COLO668 (cell line): Measurements from ENCODE around the gene FAM78A.
A peak's percentile ranks its signal among the peaks of the same experiment; 100 is the strongest.

Experiments used
- DNase-seq: peaks from one replicate; lab custom pipeline; 2025; ENCODE audit not compliant: unreplicated experiment; lab: John Stamatoyannopoulos, UW

The FAM78A gene

DNA sequence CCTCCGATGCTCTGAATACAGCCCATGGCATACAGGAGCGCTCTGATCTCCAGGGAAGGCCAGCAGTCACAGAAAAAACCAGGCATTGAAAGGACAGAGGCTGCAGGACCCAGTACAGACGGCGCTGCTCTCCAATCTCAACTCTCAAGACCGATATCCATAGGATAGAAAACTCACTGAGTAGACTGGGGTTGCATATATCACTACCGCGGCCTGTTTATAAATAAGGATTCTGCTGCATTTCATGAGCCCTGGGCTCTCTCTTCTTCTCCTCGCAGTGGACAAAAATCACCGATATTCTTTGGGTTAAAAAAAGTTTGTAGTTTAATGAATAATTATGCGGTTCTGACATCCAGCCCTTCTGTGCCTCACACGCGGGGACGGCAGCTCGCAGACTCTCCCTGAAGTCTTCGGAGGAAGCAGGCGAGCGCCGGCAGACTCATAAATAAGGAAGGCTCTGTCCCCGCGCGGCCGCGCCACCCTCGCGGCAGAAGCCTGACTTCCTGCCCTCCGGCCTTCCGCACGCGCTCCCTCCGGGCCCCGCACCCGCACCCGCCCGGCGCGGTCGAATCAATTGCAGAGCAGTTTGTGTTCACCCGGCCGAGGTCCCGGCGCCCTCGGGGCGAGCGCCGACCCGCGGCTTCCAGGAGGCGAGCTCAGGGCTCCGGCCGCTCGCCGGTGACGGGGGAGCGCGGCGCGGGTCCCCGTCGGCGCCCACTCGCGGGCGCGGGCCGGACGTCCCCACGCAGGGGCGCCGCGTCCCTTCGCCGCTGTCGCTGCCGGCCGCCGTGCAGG, at the start of gene FAM78A:
Gene FAM78A, minus strand, starts transcription at position 417 of the 795 bp plus-strand sequence. Its CDS starts 331 bp downstream, at position 86.
- peak; percentile 20 for DNase-seq

GRCh38 chr9:131324736-131325679, 48.7 kb upstream of the FAM78A start:
- DNase-seq: no peak

DNA sequence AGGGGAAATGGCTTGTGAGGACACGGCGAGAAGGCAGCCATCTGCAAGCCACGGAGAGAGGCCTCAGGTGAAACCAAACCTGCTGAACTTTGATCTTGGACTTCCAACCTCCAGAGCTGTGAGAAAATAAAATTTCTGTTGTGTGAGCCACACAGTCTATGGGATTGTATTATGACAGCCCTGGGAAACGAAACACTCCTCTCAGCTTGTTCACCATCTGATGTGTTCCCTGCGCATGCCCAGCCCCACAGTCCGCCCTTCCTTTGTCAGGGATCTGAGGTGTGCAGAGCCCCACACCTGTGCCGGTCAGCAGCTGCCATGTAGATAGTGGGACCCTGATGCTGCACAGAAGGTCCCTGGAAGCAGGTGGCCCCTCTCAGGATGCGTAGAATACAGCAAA, 47.3 kb upstream of the FAM78A start:
- DNase-seq: no peak

DNA sequence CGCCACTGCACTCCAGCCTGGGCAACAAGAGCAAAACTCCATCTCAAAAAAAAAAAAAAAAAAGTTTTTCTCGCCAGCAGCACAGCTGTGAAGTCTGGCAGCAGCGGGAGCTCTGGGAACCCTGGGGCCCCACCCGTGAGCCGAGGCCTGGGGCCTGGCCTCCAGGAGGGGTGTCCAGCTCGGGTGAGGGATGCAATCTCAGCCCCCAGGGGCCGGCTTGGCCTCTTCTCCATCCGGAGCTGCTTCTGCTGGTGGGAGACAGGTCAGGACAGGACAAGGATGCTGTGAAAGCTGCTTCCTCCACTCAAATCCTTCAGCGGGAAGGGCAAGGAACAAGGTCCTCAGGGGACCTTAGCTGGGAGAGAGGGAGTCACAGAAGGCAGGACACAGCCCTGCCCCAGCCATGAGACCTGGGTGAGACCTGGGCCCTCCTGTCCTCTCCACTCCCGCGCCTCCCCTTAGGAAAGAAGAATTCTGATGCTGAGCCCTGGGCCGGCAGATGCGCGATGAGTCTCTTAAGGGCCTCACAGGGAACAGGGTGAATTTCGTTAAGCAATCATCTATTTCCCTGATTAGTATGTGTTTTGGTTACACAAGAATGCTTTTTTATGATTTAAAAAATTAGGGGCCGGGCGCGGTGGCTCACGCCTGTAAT, 43.8 kb upstream of the FAM78A start:
- no peak for DNase-seq

GRCh38 chr9:131319486-131319885, 43.2 kb upstream of the FAM78A start:
- no peak for DNase-seq

DNA sequence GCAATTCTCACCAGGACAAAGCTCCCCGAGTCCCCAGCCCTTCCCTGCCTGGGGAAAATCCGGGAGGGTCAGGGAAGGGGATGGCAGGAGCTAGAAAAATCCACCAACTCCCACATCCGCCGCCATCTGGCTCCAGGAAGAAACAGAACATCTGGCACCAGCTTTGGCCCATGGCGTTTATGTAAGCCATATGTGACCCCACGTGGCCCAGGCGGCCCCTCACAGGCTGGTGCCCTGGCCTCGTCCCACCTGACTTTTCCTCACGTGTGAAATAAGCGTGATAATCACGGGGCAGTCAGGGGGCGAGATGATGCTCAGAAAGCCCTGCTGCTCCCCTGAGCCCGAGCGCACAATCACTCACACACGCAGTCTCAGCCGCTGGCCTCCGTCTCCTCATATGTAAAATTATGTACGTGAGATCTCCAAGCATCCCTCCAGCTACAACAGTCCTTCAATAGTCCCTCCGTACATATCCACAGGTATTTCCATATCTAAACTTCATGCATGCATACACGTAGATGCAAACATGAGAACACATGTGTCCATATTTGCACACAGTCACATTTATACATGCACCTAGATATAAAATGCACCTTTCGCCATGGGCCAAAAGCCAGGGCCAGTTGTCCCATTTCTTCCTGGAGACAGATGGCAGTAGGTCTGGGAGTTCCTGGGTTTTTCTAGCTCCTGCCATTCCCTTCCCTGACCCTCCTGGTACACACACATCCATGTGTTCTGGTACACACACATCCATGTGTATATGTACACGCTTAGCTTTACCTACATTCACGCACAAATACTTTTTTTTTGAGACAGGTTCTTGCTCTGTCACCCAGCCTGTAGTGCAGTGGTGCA, 42.1 kb upstream of the FAM78A start:
- DNase-seq: no peak

- no peak for DNase-seq
Observed at GRCh38 chr9:131312822-131313770, 36.8 kb upstream of the FAM78A start.

- no peak for DNase-seq
Observed at GRCh38 chr9:131312246-131312645, 35.9 kb upstream of the FAM78A start.

DNA sequence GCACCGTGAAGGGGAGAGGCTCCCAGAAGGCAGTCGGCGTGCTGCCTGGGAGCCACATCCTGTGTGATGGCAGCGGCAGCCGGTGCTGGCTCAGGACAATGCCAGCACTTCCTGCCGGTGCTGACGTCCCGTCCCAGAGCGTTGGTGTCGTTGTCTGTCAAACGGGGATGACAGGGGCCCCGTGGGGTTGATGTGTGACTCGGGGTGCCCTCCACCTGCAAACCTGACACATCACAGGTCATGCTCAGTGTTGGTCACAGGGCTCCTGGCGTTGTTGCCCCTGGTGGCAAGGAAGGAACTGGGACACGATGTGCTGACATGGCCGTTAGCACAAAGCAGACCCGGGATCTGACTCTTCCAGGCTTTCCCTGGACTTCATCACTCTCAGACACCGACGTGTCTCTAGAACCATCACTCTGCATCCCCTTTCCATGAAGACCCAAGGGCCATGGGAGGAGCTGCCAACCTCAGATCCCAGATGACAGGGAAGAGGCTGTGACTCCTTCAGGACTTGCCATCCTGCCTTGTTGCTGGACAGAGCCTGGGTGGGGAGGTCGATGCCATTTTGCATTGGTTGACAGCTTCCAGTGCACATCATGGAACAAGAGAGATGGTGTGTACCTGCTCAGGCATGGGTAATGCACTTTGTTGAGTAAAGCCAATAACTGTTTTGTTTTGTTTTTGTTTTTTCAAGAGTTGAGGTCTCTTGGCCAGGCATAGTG, 34.7 kb upstream of the FAM78A start:
- DNase-seq: peak; percentile 26

GRCh38 chr9:131309530-131310276, 33.4 kb upstream of the FAM78A start:
- no peak for DNase-seq

- DNase-seq: no peak
Observed at GRCh38 chr9:131308906-131309529, 32.7 kb upstream of the FAM78A start.

- no peak for DNase-seq
Observed at GRCh38 chr9:131308452-131308851, 32.1 kb upstream of the FAM78A start.

DNA sequence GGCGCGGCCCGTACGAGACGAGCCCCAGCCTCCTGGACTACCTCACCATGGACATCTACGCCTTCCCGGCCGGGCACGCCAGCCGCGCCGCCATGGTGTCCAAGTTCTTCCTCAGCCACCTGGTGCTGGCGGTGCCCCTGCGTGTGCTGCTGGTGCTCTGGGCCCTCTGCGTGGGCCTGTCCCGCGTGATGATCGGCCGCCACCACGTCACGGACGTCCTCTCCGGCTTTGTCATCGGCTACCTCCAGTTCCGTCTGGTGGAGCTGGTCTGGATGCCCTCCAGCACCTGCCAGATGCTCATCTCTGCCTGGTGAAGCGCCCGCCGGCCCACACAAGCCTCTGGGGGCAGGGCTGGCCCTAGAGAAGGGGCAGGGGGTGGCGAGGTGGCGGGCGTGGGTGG, 31.7 kb upstream of the FAM78A start:
- DNase-seq: no peak

DNA sequence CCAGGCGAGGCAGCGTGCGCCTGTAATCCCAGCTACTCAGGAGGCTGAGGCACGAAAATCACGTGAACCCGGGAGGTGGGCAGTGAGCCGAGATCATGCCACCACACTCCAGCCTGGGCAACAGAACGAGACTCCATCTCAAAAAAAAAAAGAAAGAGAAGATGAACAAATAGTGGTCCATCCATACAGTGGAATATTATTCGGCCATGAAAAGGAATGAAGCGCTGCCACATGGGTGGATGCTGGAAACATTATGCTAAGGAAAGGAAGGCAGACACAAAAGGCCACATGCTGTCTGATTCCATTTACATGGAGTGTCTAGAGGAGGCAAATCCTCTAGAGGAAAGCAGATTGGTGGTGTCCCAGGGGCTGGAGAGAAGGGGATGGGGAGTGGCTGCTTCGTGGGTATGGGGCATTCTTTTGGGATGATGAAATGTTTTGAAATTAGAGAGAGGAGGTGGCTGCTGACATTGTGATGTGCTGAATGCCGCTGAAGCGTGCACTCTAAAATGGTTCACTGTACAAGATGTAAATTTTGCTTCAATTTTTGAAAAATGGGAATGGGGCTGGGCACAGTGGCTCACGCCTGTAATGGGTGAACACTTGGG, 30.2 kb upstream of the FAM78A start:
- no peak for DNase-seq

DNA sequence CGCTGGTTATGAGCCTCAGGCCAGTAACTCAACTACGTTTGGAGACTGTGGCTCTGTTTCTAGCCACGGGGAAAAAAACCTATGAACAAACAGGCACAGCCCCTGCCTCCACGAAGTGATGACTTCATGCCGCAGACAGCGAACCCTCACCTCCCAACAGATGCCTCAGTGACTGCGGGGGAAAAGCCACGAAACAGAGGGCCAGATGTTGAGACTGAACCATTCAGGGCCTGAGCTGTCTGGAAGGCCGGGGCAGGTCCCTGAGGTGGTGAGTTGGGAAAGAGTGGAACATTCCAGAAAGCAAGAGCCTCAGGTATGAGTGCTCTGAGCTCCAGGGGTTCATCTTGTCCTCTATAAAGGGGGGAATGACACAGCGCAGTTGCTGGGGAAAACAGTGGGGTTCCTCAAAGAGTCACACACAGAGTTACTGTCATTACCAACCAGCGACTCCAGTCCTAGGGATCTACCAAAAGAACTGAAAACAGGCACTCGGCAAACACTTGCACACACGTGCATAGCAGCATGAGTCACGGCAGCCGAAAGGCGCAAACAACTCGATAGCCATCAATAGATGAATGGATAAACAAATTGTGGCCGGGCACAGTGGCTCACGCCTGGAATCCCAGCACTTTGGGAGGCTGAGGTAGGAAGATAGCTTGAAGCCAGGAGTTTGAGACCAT, 28.5 kb upstream of the FAM78A start:
- peak; percentile 48 for DNase-seq
